NCI-H1436 treated with DMSO at 0.1 percent for 48 hours (cell line): Measurements from ENCODE around the gene CEP164.
"Not testable (repeated sequence)": the region's sequence is repeated elsewhere in the genome, so short reads cannot be mapped to it uniquely, and the experiment has no call there.

Experiments
- DNase-seq: peaks from one replicate; lab custom pipeline; 2025; lab: John Stamatoyannopoulos, UW

CEP164 gene

GRCh38 chr11:117305145-117305544, 22.5 kb upstream of the CEP164 start:
- no peak for DNase-seq

GRCh38 chr11:117309310-117309709, 18.3 kb upstream of the CEP164 start:
- no peak for DNase-seq

- DNase-seq, result no peak
These were observed 14.6 kb upstream of the CEP164 start for GRCh38 chr11:117313091-117313490.

GRCh38 chr11:117313828-117314768, 13.6 kb upstream of the CEP164 start:
- no peak for DNase-seq

GRCh38 chr11:117314840-117315239, 12.8 kb upstream of the CEP164 start:
- DNase-seq, result no peak

- DNase-seq, result no peak
These were observed 12.1 kb upstream of the CEP164 start for GRCh38 chr11:117315285-117316196.

- DNase-seq, result peak; percentile 37
These were observed 11.3 kb upstream of the CEP164 start, which contains the start of gene BACE1 for GRCh38 chr11:117316197-117316961. BACE1 (minus strand) TSS chr11:117316256; CDS start chr11:117315795, 461 bp downstream.

GRCh38 chr11:117318738-117319137, 8.9 kb upstream of the CEP164 start:
- DNase-seq, result no peak

GRCh38 chr11:117319214-117319840, 8.3 kb upstream of the CEP164 start:
- DNase-seq, result no peak

GRCh38 chr11:117327255-117327566, 443 bp upstream of the CEP164 start:
- DNase-seq, result not testable (repeated sequence)

- DNase-seq, result no peak
These were observed 839 bp downstream of the CEP164 start for GRCh38 chr11:117328375-117329010.

- DNase-seq, result no peak
These were observed 5.2 kb downstream of the CEP164 start for GRCh38 chr11:117332843-117333242.

- no peak for DNase-seq
These were observed 6.3 kb downstream of the CEP164 start for GRCh38 chr11:117333917-117334316.

GRCh38 chr11:117334896-117335295, 7.2 kb downstream of the CEP164 start:
- DNase-seq, result no peak

- DNase-seq, result no peak
These were observed 7.7 kb downstream of the CEP164 start for GRCh38 chr11:117335399-117335798.

GRCh38 chr11:117337076-117337475, 9.4 kb downstream of the CEP164 start:
- no peak for DNase-seq

GRCh38 chr11:117345039-117345438, 17.4 kb downstream of the CEP164 start:
- no peak for DNase-seq

GRCh38 chr11:117354550-117354949, 26.9 kb downstream of the CEP164 start:
- DNase-seq, result no peak

- DNase-seq, result no peak
These were observed 28.7 kb downstream of the CEP164 start for GRCh38 chr11:117356126-117356890.

- no peak for DNase-seq
These were observed 33.8 kb downstream of the CEP164 start for GRCh38 chr11:117361432-117361831.
